IPS-NIHi11 (cell line): ENCODE measurements around the gene KRTAP2-4.
"Not testable (repeated sequence)": the region's sequence is repeated elsewhere in the genome, so short reads cannot be mapped to it uniquely, and the experiment has no call there.

Experiments
- DNase-seq: peaks from one replicate; pipeline ENCODE4 v3.0.0; 2012; ENCODE audit warnings: mixed read lengths, low spot score

The KRTAP2-4 gene

GRCh38 chr17:41071606-41072360 lies 6.1 kb upstream of the KRTAP2-4 start:
- DNase-seq: no peak

GRCh38 chr17:41069031-41069430 lies 3.4 kb upstream of the KRTAP2-4 start:
- DNase-seq: no peak

- DNase-seq: no peak
Observed at GRCh38 chr17:41067281-41067680, 1.6 kb upstream of the KRTAP2-4 start.

GRCh38 chr17:41065016-41065689 lies 526 bp downstream of the KRTAP2-4 start:
- DNase-seq: not testable (repeated sequence)

- DNase-seq: no peak
Observed at GRCh38 chr17:41064301-41064700, 1.4 kb downstream of the KRTAP2-4 start.

- DNase-seq: no peak
Observed at GRCh38 chr17:41063449-41063848, 2.2 kb downstream of the KRTAP2-4 start.

- no peak for DNase-seq
Observed at GRCh38 chr17:41061964-41062363, 3.7 kb downstream of the KRTAP2-4 start.

GRCh38 chr17:41060052-41060604 lies 5.6 kb downstream of the KRTAP2-4 start, which contains the start of gene KRTAP2-3:
TSS of gene KRTAP2-3 (minus strand) at chr17:41060114. CDS start at chr17:41060050, 64 bp downstream.
- no peak for DNase-seq

GRCh38 chr17:41059276-41060051 lies 6.2 kb downstream of the KRTAP2-4 start:
- not testable (repeated sequence) for DNase-seq

- no peak for DNase-seq
Observed at GRCh38 chr17:41058741-41059140, 6.9 kb downstream of the KRTAP2-4 start.

- DNase-seq: no peak
Observed at GRCh38 chr17:41057547-41057946, 8.1 kb downstream of the KRTAP2-4 start.

GRCh38 chr17:41055130-41055529 lies 10.5 kb downstream of the KRTAP2-4 start, which contains the start of gene KRTAP2-2:
TSS of gene KRTAP2-2 (minus strand) at chr17:41055230. CDS start at chr17:41055211, 19 bp downstream.
- DNase-seq: not testable (repeated sequence)

GRCh38 chr17:41054556-41054955 lies 11.1 kb downstream of the KRTAP2-4 start:
- DNase-seq: not testable (repeated sequence)

- no peak for DNase-seq
Observed at GRCh38 chr17:41054025-41054424, 11.7 kb downstream of the KRTAP2-4 start.

GRCh38 chr17:41052566-41052965 lies 13.1 kb downstream of the KRTAP2-4 start:
- no peak for DNase-seq

GRCh38 chr17:41049110-41049509 lies 16.6 kb downstream of the KRTAP2-4 start:
- no peak for DNase-seq

GRCh38 chr17:41048441-41048840 lies 17.2 kb downstream of the KRTAP2-4 start:
- no peak for DNase-seq

- not testable (repeated sequence) for DNase-seq
Observed at GRCh38 chr17:41046735-41047465, 18.8 kb downstream of the KRTAP2-4 start, which contains the start of gene KRTAP2-1. TSS of gene KRTAP2-1 (minus strand) at chr17:41047316. CDS start at chr17:41047267, 49 bp downstream.

GRCh38 chr17:41042953-41043352 lies 22.7 kb downstream of the KRTAP2-4 start:
- no peak for DNase-seq

- DNase-seq: not testable (repeated sequence)
Observed at GRCh38 chr17:41040783-41041571, 24.7 kb downstream of the KRTAP2-4 start, which contains the start of gene KRTAP1-1. TSS of gene KRTAP1-1 (minus strand) at chr17:41041450. CDS start at chr17:41041397, 53 bp downstream.
